HG02973 (cell line): ENCODE data around the gene MAD1L1.
A peak's percentile ranks its signal among the peaks of the same experiment; 100 is the strongest.

Source experiments
- ATAC-seq: cut with Tn5 transposase; IDR thresholded peaks from one replicate; pipeline ENCODE4 v1.9.1; 2021; ENCODE audit warnings: moderate library complexity; ENCODE audit not compliant: unreplicated experiment

The MAD1L1 gene

DNA sequence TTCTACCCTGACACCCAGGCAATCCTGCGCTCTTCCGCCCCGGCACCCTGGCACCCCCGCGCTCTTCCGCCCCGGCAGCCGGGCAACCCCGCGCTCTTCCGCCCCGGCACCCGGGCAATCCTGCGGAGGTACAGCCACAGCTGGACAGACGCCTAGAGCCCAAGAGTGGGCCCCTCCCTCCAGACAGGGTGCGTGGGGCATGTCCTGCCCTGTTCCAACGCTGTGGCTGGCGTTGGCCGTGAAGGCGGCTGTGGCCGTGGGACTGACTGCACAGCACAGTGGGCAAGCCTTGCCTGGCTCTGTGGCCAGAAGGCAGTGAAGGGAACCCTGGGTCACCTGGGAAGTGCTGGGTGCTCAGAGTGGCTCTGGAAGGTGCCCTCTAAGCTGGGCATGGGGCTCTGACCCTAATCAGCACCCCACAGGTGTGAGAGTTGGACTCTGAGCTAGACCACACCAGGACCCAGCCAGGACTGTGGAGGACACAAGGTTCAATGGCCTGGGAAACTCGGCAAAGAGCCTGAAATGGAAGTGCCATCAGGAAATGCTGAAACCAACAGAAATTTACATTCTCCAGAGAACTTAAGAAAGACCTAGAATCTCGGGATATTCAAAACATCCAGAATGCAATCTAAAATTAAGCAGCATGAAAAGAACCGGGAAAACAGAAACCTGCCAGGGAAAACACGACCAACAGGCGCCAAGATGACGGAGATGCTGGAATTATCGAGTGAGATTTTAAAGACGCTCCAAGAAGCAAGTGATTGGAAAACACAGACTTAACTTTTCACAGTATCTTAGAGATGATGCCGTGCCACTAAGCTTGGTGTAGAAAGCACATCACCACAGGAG lies 309.1 kb downstream of the MAD1L1 start:
- ATAC-seq, result no peak

DNA sequence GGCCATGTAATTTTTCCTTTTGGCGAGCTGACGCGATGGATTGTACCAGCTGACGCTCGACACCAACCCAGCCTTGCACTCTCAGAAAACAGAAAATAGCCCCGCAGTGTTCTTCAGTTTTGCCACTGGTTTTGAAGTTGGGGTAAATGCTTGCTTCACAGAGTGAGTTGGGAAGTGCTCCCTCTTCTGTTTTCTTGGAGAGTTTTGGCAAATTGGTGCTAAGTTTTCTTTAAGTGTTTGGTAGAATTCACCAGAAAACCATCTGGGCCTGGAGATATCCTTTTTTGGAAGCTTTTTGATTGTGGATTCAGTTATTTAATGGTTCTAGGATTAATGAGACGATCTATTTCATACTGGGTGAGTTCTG lies 309.9 kb downstream of the MAD1L1 start:
- ATAC-seq, result no peak

DNA sequence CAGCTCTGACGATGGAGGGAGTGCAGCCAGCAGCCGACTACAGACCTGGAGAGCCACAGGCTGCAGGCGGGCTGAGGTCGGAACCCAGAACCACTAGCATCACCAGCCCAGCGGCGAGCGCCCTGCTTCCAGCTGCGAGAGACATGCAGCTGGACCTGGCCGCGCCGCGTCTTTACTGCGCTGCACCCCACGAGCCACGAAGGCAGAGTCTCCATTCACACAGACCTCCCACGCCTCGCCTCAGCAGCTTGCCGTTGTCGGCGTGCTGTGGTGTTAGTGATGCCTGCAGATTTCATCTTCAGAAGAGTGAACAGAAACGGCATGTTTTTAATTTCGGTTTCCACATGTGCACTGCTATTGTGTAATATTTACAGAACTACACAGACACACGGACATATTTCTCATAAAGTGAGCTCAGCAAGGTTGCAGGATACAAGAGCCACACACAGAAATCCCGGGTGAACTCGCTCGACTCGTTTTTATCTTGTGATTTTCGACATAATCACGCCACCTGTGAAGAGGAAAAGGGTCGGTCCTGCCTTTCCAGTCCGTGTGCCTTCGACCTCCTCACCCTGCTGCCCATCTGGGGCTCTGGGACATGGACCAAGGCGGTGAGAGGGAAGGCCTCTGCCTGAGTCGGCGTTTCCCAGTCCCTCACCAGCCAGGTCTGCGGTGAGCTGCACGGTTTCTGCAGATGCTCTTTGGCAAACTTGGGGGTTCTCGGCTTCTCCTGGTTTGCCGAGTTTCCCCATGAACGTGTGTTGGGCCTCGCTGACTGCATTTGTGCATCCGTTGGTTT lies 310.5 kb downstream of the MAD1L1 start:
- ATAC-seq, result no peak

DNA sequence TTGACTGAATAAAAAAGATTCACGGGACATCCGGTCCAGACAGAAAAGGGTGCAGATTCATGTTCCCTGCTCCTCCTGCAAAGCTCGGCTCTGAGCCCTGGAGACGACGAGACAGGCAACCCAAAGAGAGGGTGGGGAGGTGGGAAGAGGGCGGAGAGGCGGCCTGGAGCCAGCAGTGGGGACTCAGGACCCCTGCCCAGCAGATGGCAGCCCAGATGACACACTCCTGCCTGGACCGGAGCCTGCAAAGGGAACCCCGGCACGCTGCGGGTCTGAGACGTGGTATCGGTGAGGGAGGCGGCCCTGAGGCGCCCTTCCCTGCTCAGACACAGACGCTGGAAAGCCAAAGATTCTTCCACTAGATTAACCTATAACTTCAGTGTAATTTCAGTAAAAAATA lies 311.9 kb downstream of the MAD1L1 start:
- ATAC-seq, result no peak

DNA sequence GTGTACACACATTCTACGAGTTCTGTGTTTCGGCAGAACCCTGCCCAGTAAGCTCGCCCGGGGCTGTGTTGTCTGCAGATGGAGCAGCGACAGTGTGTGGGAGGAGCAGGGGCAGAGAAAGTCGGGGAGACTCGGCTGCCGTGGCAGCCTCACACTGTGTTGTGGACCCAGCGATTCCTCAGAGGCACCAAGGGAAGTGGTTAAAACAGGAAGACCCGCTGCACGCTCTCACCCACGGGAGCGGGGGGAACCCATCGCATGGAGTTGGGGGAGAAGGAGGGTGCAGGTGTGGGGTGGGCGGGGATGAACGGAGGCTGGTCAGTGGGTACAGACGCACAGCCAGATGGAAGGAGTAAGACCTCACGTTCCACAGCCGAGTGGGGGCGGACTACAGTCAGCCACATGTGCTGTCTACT lies 312.5 kb downstream of the MAD1L1 start:
- ATAC-seq, result peak; percentile 38

DNA sequence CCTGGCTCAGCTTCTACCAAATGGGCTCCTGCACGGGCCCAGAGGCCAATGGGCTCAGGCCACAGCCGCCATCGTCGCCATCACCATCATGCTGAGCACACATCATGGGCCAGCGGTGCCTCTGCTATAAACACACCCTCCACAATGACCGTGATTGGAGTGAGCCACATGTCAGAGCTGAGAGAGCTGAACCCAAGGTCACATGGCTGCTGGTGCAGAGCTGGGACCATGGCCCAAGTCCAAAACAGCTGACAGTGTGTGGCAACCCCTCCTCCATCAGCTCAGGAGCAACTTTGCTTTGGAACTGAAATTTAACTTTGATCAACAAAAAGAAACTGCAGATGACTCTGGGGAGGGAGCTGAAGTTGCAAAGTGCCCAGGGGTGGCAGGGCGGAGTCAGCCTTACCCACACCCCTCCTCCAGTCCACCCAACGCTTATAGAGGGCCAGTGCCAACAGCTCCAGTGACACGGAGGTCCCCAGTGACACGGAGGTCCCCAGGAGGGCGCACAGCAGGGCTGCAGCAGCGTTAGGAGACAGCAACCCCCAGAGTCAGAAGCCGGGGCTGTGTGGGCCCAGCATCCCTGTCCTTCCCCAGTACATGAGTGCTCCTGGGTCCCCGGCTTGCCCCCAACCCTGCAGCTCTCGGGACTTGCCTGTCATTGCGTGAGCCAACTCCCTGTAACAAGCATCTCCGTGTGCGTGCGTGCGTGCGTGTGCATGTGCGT lies 313.0 kb downstream of the MAD1L1 start:
- peak; percentile 8 for ATAC-seq

DNA sequence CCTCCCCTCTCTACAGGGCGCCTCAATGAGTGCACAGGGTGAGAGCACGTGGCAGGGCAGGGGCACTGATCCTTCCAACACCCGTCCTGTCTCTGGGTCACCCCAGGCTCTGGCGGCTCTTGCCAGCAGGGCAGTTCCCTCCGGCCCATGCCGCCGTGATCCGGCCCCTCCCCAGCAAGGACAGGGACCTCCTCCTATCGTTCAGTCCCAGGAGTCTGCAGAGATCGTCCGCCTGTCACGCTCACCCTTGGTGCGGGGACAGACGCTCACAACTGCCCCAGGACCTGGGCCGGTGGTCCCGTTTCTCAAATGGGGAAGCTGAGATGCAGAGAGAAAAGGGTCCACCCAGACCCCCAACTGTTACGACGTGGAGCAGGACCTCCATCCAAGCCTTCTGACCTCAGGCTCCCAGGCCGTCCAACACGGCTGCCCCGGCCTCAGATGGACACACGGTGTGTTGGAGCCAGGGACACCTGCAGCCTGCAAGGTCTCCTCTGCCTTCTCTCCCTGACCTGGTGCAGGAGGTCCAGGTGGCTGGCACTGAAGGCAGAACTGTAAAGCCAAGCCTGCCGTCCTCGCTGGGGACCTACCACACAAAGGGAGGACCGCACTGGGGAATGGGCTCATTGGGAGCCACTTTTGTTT lies 313.7 kb downstream of the MAD1L1 start:
- ATAC-seq, result no peak

DNA sequence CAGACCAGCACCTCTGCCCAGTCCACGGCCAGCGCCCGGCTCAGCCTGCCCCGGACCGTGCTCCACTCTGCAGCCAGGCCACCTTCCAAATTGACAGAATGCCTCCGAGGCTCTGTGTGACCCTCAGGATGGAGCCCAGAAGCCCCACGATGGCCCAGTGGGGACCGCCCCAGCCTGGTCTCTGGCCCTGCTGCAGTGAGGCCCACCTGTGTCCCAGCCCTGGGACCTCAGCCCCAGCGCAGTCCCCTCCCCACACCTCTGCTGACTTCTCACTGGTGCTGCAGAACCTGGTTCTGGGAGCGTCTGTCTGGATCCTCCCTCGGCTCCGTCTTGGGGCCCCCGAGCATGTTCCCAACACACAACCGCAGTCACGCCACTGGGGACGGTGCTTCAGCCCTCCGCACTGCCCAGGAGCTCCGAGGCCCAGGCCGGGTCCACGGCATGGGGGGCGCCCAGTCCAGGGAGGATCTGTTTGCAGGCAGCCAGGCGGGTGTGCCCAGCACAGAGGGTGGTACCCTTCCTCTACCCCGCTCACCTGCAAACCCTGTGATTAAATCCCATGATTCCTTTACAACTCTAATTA lies 314.6 kb downstream of the MAD1L1 start:
- no peak for ATAC-seq

DNA sequence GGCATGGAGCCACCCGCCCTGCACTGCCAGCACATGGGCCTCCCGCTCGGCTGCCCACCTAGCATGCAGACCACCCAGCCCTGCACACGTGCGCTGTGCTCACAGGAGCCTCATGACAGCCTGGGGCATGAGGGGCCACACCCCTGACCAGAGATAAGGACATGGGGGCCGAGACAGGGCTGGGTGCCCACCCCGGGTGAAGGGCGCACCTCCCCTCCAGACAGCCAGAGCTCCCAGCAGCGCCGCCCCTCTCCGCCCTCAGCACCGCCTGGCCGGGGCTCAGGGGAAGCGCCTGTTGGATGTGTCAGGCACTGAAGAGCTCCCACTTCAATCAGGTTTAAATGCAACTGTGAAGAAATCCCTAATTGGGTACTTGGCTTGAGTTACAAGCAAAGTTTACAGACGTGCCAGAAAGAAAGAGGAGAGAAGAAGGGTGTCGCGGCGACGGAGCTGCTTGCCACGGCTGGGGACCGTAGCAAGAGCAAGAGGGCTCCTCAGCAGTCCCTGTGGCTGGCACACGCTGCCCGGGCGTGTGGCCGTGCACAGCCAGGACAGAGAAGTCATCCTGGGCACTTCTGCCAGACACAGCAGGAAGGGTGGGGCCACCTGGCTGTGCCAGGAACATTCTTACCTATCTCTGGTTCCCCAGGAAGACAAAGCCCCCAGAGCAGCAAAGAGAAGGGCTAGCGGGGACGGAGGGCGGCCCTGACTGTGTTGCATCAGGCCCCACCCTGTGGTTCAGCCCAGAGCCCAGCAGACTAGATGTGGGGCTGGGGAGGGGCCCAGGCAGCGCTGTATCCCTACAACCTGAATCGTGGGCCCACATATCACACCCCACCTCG lies 315.3 kb downstream of the MAD1L1 start:
- ATAC-seq, result no peak

DNA sequence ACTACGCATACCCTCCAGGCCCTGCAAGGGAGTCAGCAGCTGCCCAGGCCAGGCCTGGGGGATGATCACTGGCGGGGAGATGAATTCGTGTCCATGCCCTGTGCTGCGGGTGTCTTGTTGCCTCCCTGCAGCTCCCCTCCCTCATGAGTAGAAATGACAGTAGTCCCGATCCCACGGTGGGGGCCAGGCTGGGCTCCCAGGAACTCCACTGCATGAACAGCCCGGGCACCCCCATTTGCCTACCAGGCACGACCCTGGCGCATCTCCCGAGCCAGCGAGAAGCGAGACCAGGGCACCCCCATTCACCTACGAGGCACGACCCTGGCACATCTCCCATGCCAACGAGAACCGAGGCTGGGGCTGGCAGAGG lies 316.2 kb downstream of the MAD1L1 start:
- no peak for ATAC-seq

DNA sequence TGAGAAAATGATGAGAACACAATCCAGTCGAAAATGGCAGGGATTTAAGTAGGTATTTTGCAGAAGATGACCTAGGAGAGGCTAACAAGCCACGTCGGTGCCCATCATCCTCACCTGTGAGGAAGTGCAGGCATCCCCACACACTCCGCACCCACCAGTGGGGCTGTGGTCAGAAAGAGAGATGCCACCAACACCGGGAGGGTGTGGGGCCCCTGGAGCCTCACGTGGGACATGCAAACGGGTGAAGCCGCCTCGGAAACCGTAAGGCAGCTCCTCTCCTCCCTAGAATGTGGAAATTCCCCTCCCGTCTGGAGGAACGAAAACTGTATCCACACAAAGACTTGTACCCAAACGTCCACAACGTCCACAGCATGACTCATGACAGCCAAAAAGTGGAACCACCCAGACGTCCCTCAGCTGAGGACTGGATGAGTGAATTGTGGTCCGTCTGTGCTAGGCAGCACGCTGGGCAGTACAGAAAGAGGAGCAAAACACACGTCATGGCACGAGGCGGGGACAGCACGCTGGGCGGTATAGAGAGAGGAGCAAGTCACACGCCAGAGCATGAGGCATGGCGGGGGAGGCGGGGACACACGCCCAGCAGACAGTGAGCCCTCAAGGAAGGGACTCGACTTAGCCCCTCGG lies 316.7 kb downstream of the MAD1L1 start:
- ATAC-seq, result no peak

DNA sequence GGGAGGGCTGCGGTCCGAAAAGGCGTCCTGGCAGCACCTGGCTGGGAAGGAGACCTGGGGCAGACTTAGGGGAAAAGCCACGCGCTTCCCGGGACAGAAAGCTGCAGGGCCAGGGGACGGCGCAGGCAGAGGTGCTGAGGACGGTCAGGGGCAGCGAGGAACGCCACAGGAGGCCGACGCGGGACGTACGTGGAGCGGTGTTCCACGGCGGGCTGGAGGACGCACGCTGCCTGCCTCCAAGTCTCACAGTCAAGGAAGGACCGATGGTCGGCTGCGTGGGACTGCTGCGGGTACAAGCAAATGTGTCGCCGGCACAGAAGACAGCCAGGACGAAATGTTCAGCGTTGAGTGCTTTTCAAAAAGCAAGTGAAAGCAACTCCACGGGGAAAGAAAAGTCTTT lies 317.4 kb downstream of the MAD1L1 start:
- no peak for ATAC-seq

DNA sequence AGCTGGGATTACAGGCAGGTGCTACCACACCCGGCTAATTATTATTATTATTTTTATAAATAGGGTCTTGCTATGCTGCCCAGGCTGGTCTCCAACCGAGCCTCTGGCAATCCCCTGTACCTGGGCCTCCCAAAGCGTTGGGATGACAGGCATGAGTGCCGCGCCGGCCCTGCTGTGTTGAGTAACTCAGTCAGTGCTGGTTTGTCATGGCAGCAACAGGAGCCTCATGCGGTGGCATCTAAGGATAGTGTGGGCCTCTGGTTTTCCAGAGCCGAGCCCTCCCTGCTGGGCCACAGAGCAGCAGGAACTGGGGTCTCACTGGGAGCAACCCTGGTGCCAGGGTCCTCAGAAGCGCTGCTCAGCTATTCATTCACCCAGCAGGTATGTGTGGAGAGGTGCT lies 318.0 kb downstream of the MAD1L1 start:
- ATAC-seq, result no peak

DNA sequence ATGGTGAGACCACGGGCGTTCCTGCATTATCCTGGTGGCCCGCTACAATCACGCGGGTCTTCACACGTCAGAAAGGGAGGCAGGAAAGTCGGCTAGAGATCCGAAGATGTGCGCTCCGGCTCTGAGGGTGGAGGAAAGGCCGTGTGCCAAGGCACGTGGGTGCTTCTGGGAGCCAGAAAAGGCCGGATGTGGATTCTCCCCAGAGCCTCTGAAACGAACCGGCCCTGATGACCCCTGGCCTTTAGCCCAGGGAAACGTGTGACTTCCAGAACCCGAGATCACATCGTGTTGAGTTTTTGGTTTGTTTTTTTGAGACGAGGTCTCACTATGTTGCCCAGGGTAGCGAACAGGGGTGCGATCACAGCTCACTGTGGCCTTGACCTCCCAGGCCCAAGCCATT lies 318.4 kb downstream of the MAD1L1 start:
- no peak for ATAC-seq

DNA sequence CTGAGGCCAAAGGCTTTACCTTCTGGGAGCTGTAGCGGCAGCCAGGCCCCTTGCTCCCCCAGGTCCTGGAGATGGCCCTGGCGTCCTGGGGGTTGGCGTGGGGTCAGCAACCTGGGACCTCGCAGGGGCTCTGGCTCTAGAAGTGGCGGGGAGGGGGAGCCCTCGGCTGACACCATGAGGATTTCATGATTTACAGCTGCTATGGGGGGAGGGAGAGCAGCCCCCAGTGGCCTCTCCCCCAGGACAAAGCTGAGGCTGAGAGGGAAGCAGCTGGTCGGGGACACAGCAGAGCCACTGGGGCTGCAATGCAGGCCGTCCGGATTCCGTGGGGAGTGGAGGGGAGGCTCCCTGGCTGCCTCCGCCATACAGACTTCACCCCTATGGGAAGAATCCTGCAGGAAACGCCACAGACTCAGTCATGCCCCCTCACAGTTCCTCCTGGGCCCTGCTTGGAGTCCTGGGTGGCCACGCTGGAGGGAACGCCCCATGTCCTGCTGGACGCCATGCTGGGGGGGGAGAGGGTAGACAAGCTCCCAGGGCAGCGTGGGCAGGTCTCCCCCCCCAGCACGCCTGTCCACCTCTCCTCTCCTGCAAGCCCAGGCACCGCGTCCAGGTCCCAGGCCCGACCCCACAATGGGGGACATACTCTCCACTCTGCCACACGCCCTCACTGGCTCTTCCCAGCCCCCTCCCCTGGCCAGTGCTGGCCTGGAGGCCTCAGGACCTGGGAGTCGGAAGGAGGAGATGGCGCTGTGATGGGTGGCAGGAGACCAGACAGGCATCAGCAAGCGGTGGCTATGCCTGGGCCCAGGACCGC lies 319.1 kb downstream of the MAD1L1 start:
- ATAC-seq, result no peak

DNA sequence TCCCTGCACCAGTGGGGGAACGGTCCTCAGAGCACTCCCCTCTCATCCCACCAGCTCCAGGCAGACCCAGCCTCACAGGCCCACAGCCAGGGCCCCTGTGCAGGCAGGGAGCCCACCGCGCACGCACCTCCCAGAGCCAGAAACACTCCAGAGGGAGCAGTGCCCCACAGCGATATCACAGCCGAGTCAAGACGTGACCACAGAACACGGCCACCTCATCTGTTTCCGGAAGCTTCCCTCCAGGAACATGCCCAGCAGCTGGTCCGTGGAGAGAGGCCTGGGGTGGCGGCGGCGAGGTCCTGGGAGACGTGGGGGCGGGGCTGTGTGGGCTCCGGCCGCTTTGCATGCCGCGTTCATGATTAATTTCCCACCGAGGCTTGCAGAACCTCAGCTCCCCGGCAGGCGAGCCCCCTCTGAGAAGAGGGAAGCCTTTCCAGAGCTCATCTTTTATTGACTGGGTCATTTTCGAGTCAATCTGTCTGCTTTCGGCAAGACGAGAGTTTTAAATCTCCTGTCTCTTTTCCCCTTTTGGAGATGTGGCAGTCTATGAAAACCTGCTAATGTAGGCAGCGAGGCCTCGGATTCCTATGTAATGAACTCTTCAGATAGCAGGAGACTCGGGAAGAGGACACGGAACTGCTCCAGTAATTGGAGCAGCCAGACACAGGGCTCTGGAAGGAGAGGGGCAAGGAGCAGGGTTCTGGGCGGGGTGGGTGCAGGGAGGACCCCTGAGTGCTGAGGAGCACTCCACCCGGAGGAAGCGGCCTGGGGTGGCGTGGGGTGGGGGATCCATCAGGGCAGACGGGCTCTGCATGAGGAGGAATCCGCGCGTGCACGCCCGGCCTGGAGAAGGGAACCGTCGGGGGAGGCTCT lies 319.9 kb downstream of the MAD1L1 start:
- ATAC-seq, result no peak

DNA sequence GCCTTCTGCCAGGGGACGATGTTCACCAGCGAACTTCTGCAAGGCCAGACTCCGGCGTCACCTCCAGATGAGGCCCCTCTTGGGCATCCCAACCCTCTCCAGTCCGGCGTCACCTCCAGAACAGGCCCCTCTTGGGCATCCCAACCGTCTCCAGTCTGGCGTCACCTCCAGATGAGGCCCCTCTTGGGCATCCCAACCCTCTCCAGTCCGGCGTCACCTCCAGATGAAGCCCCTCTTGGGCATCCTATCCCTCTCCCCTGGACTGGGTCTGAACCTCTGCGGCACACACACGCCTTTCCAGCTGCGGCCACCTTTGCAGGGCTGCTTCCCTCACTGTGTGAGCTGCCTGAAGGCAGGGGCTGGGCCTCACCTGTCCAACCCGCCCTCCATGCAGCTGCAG lies 321.2 kb downstream of the MAD1L1 start:
- ATAC-seq, result no peak

DNA sequence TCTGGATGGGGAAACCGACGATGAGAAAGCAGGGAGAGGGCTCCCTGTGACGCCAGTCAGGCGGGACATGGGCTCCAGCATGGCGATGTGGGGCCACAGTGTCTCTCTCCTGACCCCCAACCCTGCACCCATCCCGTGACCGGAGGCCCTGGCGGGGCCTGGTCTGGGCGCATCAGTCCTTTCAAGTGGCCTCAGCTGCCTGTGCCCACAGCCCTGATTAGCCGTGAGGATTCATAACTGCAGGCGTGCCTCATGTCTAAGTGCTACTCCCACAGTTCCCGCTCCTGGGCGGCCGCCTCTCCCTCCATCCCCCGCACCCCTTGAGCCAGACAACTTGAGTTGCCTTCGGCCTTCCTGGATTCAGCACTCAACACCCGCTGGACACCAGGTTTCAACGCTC lies 321.9 kb downstream of the MAD1L1 start:
- ATAC-seq, result no peak
